Stimulated activated CD4-positive, alpha-beta T cell treated with anti-CD3 and anti-CD28 coated beads, Interleukin-1b, Interleukin-23, amount 100 ng/mL, for 24 hours (primary cell): ENCODE data around the gene GRIK3.

Experiments
- DNase-seq, 4 experiments: peaks; one replicate each; pipeline ENCODE4 v3.0.0-alpha.2; 2020; ENCODE audit warnings: low read depth in 4 of 4, low spot score in 1 of 4

Gene GRIK3

DNA sequence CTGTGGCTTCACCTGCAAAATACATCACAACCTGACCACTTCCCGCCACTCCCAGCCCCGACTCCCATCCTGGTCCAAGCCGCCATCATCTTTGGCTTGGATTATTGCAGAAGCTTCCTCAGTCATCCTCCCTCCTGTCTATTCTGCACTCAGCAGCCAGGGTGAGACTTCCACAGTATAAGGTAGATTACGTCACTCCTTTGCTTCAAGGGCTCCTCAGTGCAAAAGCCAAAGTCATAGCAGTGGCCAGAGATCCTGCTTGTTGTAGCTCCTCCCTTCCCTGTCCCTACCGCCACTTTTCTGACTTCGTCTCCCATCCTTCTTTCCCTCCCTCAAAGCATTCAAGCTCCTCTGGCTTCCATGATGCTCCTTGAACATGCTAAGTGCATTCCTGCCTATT lies 152.8 kb downstream of the GRIK3 start:
- no peak for DNase-seq

DNA sequence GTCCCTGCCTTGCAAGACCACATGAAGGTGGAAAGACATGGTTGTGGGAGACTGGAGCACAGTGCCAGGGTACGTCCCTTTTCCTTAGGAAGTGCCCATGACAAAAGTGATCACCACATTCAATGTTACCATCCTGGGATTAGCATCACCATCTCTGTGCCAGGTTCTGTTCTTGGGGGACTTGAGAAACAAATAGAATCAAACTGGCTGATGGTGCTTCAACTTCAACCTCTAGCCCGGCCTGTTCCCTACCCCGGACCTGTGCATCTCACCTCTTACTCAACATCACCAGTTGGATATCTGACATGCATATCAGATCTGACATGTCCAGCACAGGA lies 153.3 kb downstream of the GRIK3 start:
- DNase-seq = no peak

DNA sequence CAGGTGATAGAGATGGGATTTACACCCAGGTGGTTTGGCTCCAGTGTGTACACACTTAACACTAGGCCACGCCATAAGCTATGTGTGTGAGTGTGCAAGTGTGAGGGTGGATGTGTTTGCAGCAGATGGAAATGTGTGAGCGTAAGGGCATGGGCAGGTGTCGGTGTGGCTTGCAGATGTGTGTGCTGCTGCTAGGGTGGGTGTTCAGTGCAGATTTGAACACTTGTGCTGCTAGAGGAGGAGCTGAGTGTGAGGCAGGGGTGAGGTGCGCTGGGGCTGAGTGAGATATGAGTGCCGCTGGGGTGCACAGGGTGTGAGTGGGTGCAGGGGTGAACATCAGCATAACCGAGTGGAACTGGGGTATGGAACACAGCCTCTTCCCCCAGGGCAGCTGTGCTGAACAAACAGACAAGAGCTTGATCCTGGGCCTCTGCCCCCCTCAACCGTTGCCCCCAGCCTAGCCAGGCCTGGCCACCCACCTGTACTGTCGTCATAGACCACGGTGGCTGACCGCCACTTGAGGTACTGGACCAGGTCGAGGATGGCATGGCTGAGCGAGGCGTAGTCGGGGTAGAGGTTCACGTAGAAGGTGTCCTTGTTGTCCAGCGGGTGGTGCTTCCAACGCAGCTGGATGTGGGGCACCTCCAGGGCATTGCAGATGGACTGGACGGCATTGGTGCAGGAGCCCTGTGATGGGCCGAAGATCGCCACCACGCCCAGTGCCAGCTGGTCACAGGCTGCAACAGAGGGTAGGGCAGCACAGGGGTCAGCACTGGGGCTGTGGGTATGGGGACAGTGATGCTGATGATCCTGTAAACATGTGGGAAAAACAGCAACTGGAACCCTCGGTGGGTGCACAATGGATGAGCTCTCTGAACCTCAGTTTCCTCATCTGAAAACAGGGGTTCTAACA lies 153.9 kb downstream of the GRIK3 start:
- no peak for DNase-seq

DNA sequence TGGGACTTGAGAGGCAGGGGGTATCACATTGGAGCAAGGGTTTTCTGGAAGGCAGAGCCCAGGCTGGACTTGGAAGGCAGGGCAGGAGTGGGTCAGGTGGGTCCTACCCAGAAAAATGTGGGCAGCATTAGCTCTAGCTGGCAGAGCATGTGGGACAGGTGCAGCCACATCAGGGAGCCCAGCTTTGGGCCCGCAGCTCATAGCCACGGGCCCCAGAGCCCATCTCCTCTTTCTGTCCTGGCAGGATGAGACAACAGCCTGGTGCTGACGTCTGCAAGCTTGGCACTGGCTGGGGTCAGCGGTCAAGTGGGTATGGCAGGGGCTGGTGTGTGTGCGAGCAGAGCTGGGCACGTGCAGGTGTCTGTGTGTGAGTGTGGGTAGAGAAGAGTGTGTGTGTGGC lies 154.7 kb downstream of the GRIK3 start:
- no peak for DNase-seq

DNA sequence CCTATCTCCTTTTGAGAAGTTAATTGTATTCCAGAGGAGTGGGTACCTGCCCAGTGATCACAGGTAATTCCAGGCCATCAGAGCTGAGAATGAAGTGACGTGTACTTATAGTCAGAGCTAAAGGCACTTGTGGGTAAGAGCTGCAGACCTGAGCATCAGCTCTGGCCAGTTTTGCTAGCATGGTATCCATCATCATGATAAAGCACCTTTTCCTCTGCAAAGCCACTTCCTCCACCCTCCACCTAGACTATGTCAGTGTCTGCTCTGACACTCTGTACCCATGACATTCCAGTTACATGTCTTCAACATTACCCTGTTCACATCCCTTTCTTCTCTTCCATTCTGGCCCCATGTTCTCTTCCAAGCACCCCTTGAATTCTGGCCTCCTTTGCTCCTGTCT lies 157.3 kb downstream of the GRIK3 start:
- DNase-seq = no peak

DNA sequence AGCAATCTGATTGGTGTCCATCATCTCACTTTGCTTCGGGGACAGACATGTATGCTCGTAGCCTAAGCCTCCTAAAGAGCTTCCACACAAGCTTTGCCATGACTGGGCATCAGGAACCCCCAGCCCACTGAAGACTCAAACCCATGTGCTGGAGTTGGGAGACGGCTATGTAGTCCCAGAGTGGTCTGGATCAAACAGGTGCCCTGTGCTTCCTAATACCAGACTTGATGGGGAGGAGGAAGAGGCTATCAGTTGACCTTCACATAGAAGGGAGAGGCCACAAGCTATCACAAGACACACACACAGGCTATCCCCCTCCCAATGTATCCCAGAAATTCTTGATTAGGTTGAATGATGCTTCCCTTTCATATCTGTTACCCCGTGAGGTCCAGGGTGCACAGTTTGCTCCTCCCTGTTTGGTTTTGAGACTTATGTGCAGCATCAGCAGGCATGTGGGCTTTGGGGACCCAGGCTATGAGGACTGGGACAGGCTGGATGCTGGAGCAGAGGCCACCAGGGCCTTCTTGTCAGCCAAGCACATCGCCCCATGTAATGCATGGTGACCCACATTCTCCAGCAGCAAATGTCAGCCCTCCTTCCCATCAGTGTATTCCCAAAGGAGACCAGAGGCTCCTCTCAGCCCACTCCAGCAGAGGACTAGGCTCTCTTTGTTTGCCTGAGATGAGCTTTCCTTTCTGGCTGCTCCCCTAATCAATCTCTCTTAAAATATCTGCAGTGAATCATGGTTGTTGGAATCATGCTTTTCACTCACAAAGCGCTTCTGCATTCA lies 159.8 kb downstream of the GRIK3 start:
- DNase-seq = no peak

DNA sequence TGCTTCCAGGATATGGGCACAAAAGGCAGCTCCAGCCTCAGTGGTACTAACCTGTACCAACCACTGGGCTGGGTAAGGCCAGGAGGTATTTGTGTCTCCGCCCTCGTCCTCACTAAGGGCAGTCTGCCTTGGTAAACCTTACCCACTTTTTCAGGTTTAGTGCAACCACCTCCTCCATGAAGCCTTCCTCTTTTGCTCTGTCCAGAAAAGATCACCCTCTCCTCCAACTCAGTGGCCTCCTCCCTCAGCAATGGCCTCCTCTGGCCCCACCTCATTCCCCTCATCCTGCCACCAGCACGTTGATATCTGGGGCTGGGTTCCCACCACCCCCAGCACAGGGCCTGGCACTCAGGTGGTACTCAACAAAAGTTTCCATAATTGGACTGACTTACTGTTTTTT lies 161.5 kb downstream of the GRIK3 start:
- no peak for DNase-seq

DNA sequence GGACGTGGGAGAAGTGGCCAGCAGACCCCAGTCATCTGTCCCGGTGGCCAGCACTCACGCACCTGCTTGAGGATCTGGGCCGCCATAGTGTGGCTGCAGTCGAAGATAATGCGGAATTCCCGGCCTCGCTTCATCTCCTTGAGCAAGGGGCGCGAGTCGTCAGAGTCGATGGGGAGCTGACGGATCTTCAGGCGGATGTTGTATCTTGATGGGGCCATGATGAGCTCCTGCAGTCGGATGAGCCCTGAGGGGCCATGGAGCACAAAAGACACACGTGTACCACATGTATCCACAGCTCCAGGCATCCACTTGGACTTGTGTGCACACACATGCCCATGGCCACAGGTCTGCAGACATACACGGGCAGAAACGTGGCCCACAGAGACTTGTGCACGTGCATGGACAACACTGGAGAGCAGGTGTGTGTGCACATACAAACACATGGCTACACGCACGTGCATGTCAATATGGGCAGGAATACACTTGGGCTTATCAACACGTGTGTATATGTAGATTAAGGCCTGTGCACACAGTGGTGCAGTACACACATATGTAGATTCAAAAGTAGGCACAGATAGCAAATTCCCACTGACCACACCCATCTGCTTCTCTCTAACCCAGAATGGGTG lies 162.1 kb downstream of the GRIK3 start:
- DNase-seq = no peak

DNA sequence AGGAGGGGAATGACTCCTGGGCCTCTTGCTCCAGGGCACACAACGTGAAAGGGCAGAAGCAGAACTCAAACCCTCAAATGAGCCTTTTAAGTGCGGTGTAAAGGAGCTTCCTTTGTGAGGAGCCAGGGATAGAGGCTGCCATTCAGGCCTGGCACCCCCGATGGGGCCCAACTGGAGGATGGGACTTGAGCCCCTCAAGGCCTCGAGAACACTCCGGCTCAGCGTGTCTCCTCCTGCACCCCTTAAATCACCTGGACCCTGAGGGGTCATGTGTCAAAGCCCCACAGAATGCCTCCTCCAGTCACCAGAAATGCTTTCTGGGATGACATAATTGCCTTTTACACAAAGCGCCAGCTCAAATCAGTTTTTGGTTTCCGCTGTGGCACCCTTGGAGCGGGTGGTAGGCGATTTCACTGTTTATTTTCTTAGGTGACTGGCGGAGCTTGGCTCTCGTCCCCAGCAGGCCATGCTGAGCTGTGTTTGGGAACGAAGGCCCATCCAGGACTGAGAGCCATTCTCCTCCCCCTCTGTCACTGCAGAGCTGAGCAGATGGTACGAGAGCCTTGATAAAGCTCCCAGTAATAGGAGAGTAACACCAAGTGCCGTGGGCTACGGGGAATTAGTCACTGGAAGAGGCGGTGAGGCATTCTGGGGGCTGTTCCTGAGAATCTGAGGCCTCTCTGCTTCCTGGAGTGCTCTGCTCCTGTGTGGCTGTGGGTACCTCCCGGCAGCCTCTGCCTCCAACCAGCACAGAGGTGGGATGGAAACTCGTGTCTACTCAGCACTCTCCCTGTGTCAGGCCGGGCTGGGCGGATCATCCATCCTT lies 163.0 kb downstream of the GRIK3 start:
- DNase-seq = no peak

DNA sequence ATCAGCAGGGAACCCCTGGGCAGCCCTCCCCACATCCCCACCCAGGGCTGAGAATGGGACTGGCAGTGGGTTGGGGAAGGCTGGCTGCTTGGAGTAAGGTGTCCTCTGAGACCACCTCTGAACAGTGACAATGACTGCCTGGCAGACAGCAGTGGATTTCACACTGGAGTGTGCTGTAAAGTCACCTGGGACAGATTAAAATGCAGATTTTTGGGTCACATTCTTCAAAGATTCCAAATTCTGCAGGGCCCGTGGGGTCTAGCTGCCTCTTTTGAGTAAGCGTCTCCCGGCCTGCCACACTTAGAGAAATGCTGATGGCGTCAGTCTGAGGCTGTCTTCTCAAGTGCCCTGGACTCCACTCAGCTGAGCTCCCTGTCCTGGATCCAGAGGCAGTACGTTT lies 164.5 kb downstream of the GRIK3 start:
- no peak for DNase-seq

DNA sequence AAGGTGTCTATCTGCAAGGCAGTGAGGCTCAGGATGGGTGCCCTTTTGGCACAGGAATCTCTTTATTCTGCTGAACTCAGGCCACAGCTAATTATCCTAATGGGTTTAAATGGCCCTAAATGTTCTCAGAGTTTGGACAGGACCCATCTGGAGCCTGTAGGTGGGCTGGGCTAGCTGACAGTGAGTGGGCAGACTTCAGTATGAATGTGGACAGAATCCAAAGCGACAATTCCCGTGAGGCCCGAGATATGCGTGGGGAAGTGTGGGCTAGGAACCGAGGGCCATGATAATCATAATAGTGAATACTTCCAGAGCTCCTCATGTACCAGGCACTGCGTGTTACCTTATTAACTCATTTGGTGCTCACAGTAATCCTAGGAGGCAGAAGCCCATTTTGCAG lies 165.3 kb downstream of the GRIK3 start:
- DNase-seq = no peak

DNA sequence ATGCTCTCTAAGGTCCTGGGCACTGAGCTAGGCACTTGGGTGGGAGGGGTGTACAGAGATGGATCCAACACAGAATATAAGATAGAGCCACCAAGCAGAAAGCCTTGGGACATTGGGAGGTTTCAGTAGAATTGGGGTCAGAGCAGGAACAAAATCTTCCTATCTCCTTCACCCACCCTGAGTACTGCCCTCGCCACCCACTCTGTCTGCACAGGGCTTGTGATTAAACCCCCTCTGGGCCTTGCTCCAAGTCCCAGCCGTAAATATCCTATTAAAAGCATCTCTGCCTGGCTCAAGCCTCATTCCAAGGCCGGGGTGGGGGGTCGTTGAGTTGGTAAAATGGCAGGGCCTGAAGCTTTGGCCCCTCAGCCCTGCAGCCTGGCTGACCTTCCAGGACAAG lies 166.7 kb downstream of the GRIK3 start:
- no peak for DNase-seq

DNA sequence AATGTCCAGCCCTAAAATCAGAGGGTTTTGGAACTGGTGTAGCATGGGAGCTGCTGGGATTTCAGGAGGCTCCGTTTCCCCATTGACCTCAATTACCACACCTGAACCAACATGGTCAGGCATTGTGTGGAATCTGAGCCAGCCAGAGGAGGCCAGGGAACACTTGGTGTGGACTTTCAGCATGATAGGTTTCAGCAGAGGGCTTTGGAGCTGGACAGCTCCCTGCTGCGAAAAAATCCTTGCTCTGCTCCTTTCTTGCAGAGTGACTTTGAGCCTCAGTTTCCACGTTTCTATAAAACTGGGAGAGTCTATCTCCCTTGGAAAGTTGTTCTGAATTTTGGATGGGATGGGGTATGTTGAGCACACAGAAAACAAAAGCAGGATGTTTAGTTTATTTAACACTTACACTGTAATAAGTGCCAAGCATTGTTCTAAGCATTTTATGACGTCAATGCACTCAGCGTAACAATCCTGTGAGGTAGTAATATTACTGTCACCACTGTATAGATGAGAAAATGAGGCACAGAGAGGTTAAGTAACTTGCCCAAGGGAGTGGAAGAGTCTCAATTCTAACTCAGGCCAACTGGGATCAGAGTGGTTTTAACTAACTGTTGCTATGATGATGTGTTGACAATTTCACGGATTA lies 168.0 kb downstream of the GRIK3 start:
- no peak for DNase-seq

DNA sequence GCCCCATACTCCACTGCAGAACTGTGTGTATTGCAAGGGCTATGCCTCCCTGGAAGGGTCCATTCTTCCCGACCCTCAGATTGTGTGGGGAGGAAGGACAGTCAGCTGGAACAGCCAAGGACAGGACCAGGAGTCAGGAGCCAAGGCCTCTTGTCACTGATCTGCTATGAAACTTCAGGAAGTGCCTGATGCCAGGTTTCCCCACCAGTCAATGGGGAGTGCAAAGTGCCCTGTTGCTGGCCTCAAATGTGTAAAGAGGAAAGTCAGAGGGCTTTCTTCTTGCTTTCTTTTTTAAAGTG lies 168.8 kb downstream of the GRIK3 start:
- no peak for DNase-seq

DNA sequence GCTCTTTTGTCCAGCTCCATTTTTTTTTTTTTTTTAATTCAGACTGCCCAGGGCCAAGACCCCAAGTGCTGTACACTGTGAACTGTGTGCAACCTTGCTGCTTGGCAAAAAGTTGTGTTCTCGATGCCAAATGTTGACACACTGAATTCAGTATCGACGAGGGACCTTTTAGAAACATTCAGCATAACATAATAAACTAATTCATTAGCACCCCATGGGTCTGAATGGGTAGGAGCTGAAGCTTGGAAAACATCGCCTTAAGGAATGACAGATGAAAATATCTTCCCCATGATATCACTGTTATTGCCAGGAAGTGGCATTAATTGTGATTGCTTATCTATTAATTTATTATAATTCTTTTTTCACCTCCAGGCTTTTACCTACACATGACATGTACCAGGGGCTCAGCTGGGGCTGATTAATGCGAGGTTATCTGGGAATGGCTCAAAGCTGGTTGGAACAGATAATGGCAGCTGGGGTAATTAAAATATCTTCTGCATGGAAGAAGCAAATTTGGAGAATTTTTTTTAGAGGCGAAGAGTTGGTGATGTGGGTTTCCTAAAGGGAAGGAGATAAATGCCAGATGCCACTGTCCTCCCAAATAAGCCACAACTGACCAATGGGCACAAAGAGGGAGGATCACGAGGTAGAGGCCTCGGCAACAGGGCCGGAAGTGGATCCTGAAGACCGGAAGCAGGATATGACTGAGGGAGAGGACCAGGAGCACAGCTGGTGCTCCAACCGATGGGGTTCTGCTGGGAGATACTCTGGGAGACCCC lies 169.3 kb downstream of the GRIK3 start:
- DNase-seq = no peak

DNA sequence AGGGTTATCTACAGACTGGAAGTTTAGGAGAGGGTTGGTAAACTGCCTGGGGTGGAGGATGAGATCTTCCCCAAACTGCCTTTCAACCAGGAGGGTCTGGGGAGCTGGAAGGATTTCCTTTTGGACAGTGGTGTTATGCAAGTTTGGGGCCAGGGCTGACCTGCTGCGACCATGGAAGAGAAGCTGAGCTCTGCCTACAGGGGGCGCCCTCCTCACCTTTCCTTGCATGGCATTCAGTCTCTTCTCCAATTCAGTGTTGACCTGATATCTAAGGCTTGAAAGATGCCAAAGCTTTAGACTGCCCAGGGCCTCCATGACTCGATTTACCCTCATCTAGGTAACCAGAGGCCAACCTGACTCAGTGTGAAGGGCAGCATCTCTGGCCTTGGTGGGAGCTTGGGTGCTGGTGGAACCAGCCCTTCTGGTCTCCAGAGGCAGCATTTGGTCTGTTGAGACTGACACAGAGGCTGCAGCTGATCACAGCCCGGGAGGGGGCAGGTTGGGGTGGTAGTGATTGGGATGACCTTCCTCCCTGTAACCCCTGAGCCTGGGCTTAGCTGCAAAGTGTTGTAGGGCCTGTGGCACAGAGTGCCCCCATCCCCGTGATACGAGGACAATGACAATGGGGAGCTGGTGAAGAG lies 170.0 kb downstream of the GRIK3 start:
- peak in 2 of 4 experiments; percentile 2 to 7 for DNase-seq

DNA sequence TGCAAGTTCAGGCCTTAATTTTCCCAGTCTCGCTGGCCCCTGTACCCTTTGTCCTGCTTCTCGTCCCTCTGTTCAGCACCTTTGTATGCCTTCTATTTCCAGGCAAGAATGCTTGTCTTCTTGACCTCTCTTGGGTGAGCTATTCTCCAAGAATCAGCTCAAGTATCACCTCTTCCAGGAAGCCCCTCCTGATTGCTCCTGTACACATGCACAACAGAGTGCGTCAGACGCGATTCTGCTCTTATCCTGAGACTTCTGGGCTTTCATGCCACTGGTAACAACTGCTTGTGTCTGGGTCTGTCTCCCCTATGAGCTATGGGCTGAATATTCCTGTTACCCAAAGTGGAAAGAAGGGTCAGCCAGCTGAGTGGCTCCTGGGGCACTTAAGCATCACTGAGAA lies 170.8 kb downstream of the GRIK3 start:
- no peak for DNase-seq

DNA sequence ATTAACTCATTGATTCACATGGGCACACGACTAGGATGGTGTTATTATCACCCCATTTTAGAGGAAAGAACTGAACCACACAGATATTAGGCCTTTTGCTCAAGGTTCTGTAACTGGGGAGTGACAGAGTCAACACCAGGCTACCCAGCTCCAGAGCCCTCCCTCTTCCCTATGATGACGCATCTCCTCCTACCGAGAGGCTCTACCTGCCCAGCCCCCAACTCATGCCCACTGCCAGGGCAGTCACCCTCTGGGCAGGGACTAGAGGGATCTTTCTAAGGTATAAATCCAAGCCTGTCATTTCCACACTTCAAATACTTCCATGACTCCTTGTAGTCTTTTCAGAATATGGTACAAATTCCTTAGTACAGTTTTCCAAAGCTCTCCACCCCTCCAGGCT lies 171.3 kb downstream of the GRIK3 start:
- no peak for DNase-seq

DNA sequence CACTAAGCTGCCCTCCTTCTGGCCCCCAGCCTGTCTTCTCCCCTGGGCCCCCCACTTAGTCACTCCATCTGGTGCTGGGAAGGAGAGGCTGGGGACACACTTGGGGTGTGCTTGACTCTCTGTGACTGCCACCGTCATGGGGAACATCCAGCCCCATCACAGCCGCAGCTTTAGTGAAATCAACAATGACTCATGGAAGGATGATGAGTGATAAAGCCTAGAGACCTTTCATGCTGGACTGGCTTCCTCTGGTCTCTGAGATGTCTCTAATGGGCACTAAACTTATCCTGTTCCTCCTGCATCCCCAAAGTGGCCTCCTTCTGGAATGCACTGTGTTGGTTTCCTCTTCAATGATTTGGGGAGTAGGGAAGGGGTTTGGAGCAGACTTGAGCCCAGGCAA lies 172.9 kb downstream of the GRIK3 start:
- no peak for DNase-seq

DNA sequence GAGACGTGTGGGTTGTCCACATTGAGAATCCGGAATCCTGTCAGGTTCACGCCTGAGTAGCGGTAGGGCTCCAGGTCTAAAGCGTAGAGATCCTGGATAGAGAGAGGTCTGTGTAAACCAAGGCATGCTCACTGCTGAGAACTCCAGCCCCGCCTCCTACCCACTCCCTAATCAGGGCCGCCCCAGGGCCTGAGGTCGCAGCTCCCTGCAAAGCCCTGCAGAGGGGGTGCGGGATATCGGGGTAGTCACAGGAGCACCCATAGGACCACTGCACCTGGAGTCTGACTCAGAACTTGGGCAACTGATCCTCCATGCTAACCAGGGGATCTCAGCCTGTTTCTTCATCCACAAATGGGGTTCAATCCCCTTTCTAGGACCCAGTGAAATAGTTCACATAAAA lies 174.4 kb downstream of the GRIK3 start:
- no peak for DNase-seq
